Measurements from ENCODE around the gene TRNP1. TPM values are rescaled to one million over a fixed set of nuclear protein-coding genes. Genes with fewer than 3 reads are reported as not detected.

Gene TRNP1
- total and polyA plus RNA-seq, 10 of the 15 experiments (the other 5 are each of a cell fraction or from before 2014, with no cell fraction given) = 0.13 TPM; not detected in 9

GRCh38 chr1:27005648-27006496 lies 12.4 kb downstream of the TRNP1 start:
- H3K79me2 ChIP-seq (ENCODE audit: control insufficient read depth, insufficient read depth, low read length) = no peaks in the 10 kb centered on the region
- TF ChIP-seq CREB1 (IDR thresholded peaks at IDR 0.05; ENCODE audit: low read depth) (no peak), SMAD5 (IDR thresholded peaks at IDR 0.05; ENCODE audit: low read depth) (no peak), TCF7 (IDR thresholded peaks at IDR 0.05; ENCODE audit: borderline replicate concordance) (no peak), PRDM15 (CRISPR knock-in tag; IDR thresholded peaks at IDR 0.05) (no peak), E2F8 (IDR thresholded peaks at IDR 0.05; ENCODE audit: low read depth, partially characterized antibody) (no peak), HDAC2 (IDR thresholded peaks at IDR 0.05) (no peak)
- BruUV-seq (replicated peaks) = no TSS peak
- ChIA-PET SMC1A (ENCODE audit: uncharacterized antibody, unreplicated experiment) (no interaction called here), POLR2A (interaction anchor here (0.6 kb wide), 1 partner anchor 62 kb away, joined by 4 read pairs; no protein-coding TSS in a partner anchor), CTCF (no interaction called here), RAD21 (ENCODE audit: unreplicated experiment) (interaction anchor here (1.4 kb wide), 1 partner anchor 94 kb away, joined by 3 read pairs; no protein-coding TSS in a partner anchor)
- FAIRE-seq (no peak), DNase-seq (ENCODE audit: low read depth, low spot score) (no peak), ATAC-seq (no peak)
- H3K9me3 ChIP-seq (replicated peaks; ENCODE audit: control insufficient read depth, insufficient read depth, low read length) = no peaks in the 10 kb centered on the region
- 67% methylated on average over 47 of the region's 48 CpGs for WGBS (ENCODE audit: insufficient coverage, insufficient replicate concordance, low lambda C conversion rate, missing lambda C conversion rate)
- no peak overlapping the region for H3K4me3 ChIP-seq
- no peaks in the 10 kb centered on the region for H4K20me1 ChIP-seq (ENCODE audit: control insufficient read depth, insufficient read depth)
- no peaks in the 10 kb centered on the region for H3K27me3 ChIP-seq (replicated peaks in 1 of 2; ENCODE audit: control insufficient read depth in 2 of 2, insufficient read depth in 2 of 2, low read length in 1 of 2)
- H3K4me1 ChIP-seq (ENCODE audit: control insufficient read depth, insufficient read depth, low read length) = peaks cover 3% of the 10 kb centered on the region
- intact Hi-C loops (cut with micrococcal nuclease; ENCODE audit: unreplicated experiment) (no loop called here), in situ Hi-C loops (cut with MboI) (no loop called here)
- H2AFZ ChIP-seq (ENCODE audit: control insufficient read depth, low read depth, low read length) = no peak overlapping the region
- H3K9ac ChIP-seq (ENCODE audit: control insufficient read depth, insufficient read depth, low read length) = no peak overlapping the region
- no peaks in the 10 kb centered on the region for H3K36me3 ChIP-seq (ENCODE audit: control insufficient read depth in 2 of 2, insufficient read depth in 2 of 2, low read length in 1 of 2)
- H3K27ac ChIP-seq (ENCODE audit: control insufficient read depth, insufficient read depth) = no peak overlapping the region
- no peak overlapping the region for H3K4me2 ChIP-seq (ENCODE audit: control insufficient read depth, insufficient read depth)

All from GM12878 (cell line).